Measurements from ENCODE around the gene PLXDC2. TPM values are rescaled to one million over a fixed set of nuclear protein-coding genes. Genes with fewer than 3 reads are reported as not detected.

The PLXDC2 gene
- total RNA-seq, 5 donors from 2014 or later (not counting 1 experiment from before 2014, with no cell fraction given), result 0.49 to 1.1 (median 0.56) TPM

GRCh38 chr10:20006169-20006870 lies 190.1 kb downstream of the PLXDC2 start:
- no peaks in the 10 kb centered on the region for H3K4me1 ChIP-seq (ENCODE audit: control insufficient read depth in 1 of 2, extremely low read depth in 1 of 2, insufficient read depth in 2 of 2, low read length in 2 of 2)
- CTCF ChIA-PET, result no interaction called here
- Mint-ChIP-seq H3K4me1 (no peaks in the 10 kb centered on the region), H3K36me3 (no peaks in the 10 kb centered on the region), H3K27me3 (no peaks in the 10 kb centered on the region), H3K4me3 (no peak overlapping the region), H3K9me3 (peaks cover 0 to 12% (median 7%) of the 10 kb centered on the region in 3 donors), H3K27ac (no peak overlapping the region)
- H3K9me3 ChIP-seq, result no peaks in the 10 kb centered on the region
- H3K27ac ChIP-seq (ENCODE audit: low read length), result no peak overlapping the region
- H3K27me3 ChIP-seq (replicated peaks in 1 of 2; ENCODE audit: control insufficient read depth in 2 of 2, extremely low read depth in 1 of 2, insufficient read depth in 2 of 2, low read length in 1 of 2), result no peaks in the 10 kb centered on the region
- ATAC-seq (replicated peaks in 1 of 4) (no peak), DNase-seq (no peak)
- H3K36me3 ChIP-seq (ENCODE audit: control insufficient read depth in 2 of 2, extremely low read depth in 1 of 2, insufficient read depth in 1 of 2, low read length in 1 of 2), result no peaks in the 10 kb centered on the region
- no peak overlapping the region for H3K4me3 ChIP-seq (ENCODE audit: control insufficient read depth in 1 of 2, extremely low read depth in 1 of 2, low read length in 1 of 2)
- 20% methylated on average over 1 of the region's 4 CpGs for WGBS (ENCODE audit: insufficient coverage)
- POLR2A ChIA-PET, result interaction anchor here in 1 of 2 donors (0.6 kb wide), 1 partner anchor 15 kb away, joined by 4 read pairs; no protein-coding TSS in a partner anchor

- Histone ChIP-seq H3K27me3 (replicated peaks in 1 of 2; ENCODE audit: control insufficient read depth in 2 of 2, extremely low read depth in 1 of 2, insufficient read depth in 2 of 2, low read length in 1 of 2) (no peaks in the 10 kb centered on the region), H3K27ac (ENCODE audit: low read length) (no peak overlapping the region), H3K36me3 (ENCODE audit: control insufficient read depth in 2 of 2, extremely low read depth in 1 of 2, insufficient read depth in 1 of 2, low read length in 1 of 2) (no peaks in the 10 kb centered on the region), H3K4me3 (ENCODE audit: control insufficient read depth in 1 of 2, extremely low read depth in 1 of 2, low read length in 1 of 2) (no peak overlapping the region), H3K9me3 (no peaks in the 10 kb centered on the region), H3K4me1 (ENCODE audit: control insufficient read depth in 1 of 2, extremely low read depth in 1 of 2, insufficient read depth in 2 of 2, low read length in 2 of 2) (no peaks in the 10 kb centered on the region)
- 80% methylated on average over 1 of the region's 1 CpG for WGBS (ENCODE audit: insufficient coverage)
- H3K36me3 Mint-ChIP-seq, result no peaks in the 10 kb centered on the region
- CTCF ChIA-PET, result no interaction called here
- DNase-seq, result no peak
- H3K27me3 Mint-ChIP-seq, result no peaks in the 10 kb centered on the region
- no peaks in the 10 kb centered on the region for H3K4me1 Mint-ChIP-seq
- H3K27ac Mint-ChIP-seq, result no peak overlapping the region
- POLR2A ChIA-PET, result no interaction called here
- peaks cover 0 to 10% (median 7%) of the 10 kb centered on the region in 3 donors for H3K9me3 Mint-ChIP-seq
- no peak overlapping the region for H3K4me3 Mint-ChIP-seq
- no peak for ATAC-seq (replicated peaks in 1 of 4)
These were observed 191.2 kb downstream of the PLXDC2 start for GRCh38 chr10:20007426-20007825.

GRCh38 chr10:20013991-20014750 lies 197.9 kb downstream of the PLXDC2 start:
- Histone ChIP-seq H3K27me3 (replicated peaks in 1 of 2; ENCODE audit: control insufficient read depth in 2 of 2, extremely low read depth in 1 of 2, insufficient read depth in 2 of 2, low read length in 1 of 2) (no peaks in the 10 kb centered on the region), H3K27ac (ENCODE audit: low read length) (no peak overlapping the region), H3K9me3 (no peaks in the 10 kb centered on the region), H3K4me1 (ENCODE audit: control insufficient read depth in 1 of 2, extremely low read depth in 1 of 2, insufficient read depth in 2 of 2, low read length in 2 of 2) (no peaks in the 10 kb centered on the region), H3K36me3 (ENCODE audit: control insufficient read depth in 2 of 2, extremely low read depth in 1 of 2, insufficient read depth in 1 of 2, low read length in 1 of 2) (no peaks in the 10 kb centered on the region), H3K4me3 (ENCODE audit: control insufficient read depth in 1 of 2, extremely low read depth in 1 of 2, low read length in 1 of 2) (no peak overlapping the region)
- ATAC-seq (replicated peaks in 1 of 4) (no peak), DNase-seq (no peak)
- CTCF ChIA-PET, result no interaction called here
- Mint-ChIP-seq H3K36me3 (no peaks in the 10 kb centered on the region), H3K27ac (no peak overlapping the region), H3K27me3 (no peaks in the 10 kb centered on the region), H3K4me3 (no peak overlapping the region), H3K9me3 (peaks cover 0 to 14% (median 13%) of the 10 kb centered on the region in 3 donors), H3K4me1 (no peaks in the 10 kb centered on the region)
- POLR2A ChIA-PET, result no interaction called here
- WGBS (ENCODE audit: insufficient coverage), result 67% methylated on average over 1 of the region's 2 CpGs

- WGBS (ENCODE audit: insufficient coverage), result 100% methylated on average over 2 of the region's 2 CpGs
- H3K36me3 Mint-ChIP-seq, result no peaks in the 10 kb centered on the region
- Histone ChIP-seq H3K4me1 (ENCODE audit: control insufficient read depth in 1 of 2, extremely low read depth in 1 of 2, insufficient read depth in 2 of 2, low read length in 2 of 2) (no peaks in the 10 kb centered on the region), H3K4me3 (ENCODE audit: control insufficient read depth in 1 of 2, extremely low read depth in 1 of 2, low read length in 1 of 2) (no peak overlapping the region), H3K27ac (ENCODE audit: low read length) (no peak overlapping the region), H3K27me3 (replicated peaks in 1 of 2; ENCODE audit: control insufficient read depth in 2 of 2, extremely low read depth in 1 of 2, insufficient read depth in 2 of 2, low read length in 1 of 2) (no peaks in the 10 kb centered on the region), H3K36me3 (ENCODE audit: control insufficient read depth in 2 of 2, extremely low read depth in 1 of 2, insufficient read depth in 1 of 2, low read length in 1 of 2) (no peaks in the 10 kb centered on the region), H3K9me3 (no peaks in the 10 kb centered on the region)
- ATAC-seq (replicated peaks in 1 of 4) (no peak), DNase-seq (no peak)
- CTCF ChIA-PET, result no interaction called here
- H3K27me3 Mint-ChIP-seq, result no peaks in the 10 kb centered on the region
- peaks cover 0 to 14% (median 13%) of the 10 kb centered on the region in 3 donors for H3K9me3 Mint-ChIP-seq
- POLR2A ChIA-PET, result no interaction called here
- H3K4me1 Mint-ChIP-seq, result no peaks in the 10 kb centered on the region
- no peak overlapping the region for H3K27ac Mint-ChIP-seq
- no peak overlapping the region for H3K4me3 Mint-ChIP-seq
These were observed 201.7 kb downstream of the PLXDC2 start for GRCh38 chr10:20017961-20018360.

GRCh38 chr10:20020677-20021076 lies 204.4 kb downstream of the PLXDC2 start:
- Histone ChIP-seq H3K4me1 (ENCODE audit: control insufficient read depth in 1 of 2, extremely low read depth in 1 of 2, insufficient read depth in 2 of 2, low read length in 2 of 2) (no peaks in the 10 kb centered on the region), H3K27ac (ENCODE audit: low read length) (no peak overlapping the region), H3K27me3 (replicated peaks in 1 of 2; ENCODE audit: control insufficient read depth in 2 of 2, extremely low read depth in 1 of 2, insufficient read depth in 2 of 2, low read length in 1 of 2) (no peaks in the 10 kb centered on the region), H3K4me3 (ENCODE audit: control insufficient read depth in 1 of 2, extremely low read depth in 1 of 2, low read length in 1 of 2) (no peak overlapping the region), H3K36me3 (ENCODE audit: control insufficient read depth in 2 of 2, extremely low read depth in 1 of 2, insufficient read depth in 1 of 2, low read length in 1 of 2) (no peaks in the 10 kb centered on the region), H3K9me3 (no peaks in the 10 kb centered on the region)
- Mint-ChIP-seq H3K4me1 (no peaks in the 10 kb centered on the region), H3K36me3 (no peaks in the 10 kb centered on the region), H3K9me3 (peaks cover 0 to 11% (median 3%) of the 10 kb centered on the region in 3 donors), H3K4me3 (no peak overlapping the region), H3K27me3 (no peaks in the 10 kb centered on the region), H3K27ac (no peak overlapping the region)
- WGBS (ENCODE audit: insufficient coverage), result no CpG with 5 or more reads among the region's 1 CpG
- ChIA-PET CTCF (interaction anchor here in 1 of 2 donors (0.5 kb wide), 1 partner anchor 1126 kb away, joined by 3 read pairs; no protein-coding TSS in a partner anchor), POLR2A (interaction anchor here in 1 of 2 donors (0.6 kb wide), 1 partner anchor 190 kb away, joined by 4 read pairs; no protein-coding TSS in a partner anchor)
- DNase-seq, result no peak
- no peak for ATAC-seq (replicated peaks in 1 of 4)

GRCh38 chr10:20029523-20029922 lies 213.3 kb downstream of the PLXDC2 start:
- Mint-ChIP-seq H3K4me3 (no peak overlapping the region), H3K27ac (no peak overlapping the region), H3K4me1 (no peaks in the 10 kb centered on the region), H3K9me3 (peaks cover 4 to 6% (median 4%) of the 10 kb centered on the region in 3 donors), H3K36me3 (no peaks in the 10 kb centered on the region), H3K27me3 (no peaks in the 10 kb centered on the region)
- H3K27ac ChIP-seq (ENCODE audit: low read length), result no peak overlapping the region
- no peaks in the 10 kb centered on the region for H3K9me3 ChIP-seq
- H3K36me3 ChIP-seq (ENCODE audit: control insufficient read depth in 2 of 2, extremely low read depth in 1 of 2, insufficient read depth in 1 of 2, low read length in 1 of 2), result no peaks in the 10 kb centered on the region
- no CpG with 5 or more reads among the region's 3 CpGs for WGBS (ENCODE audit: insufficient coverage)
- ChIA-PET CTCF (no interaction called here), POLR2A (no interaction called here)
- no peaks in the 10 kb centered on the region for H3K4me1 ChIP-seq (ENCODE audit: control insufficient read depth in 1 of 2, extremely low read depth in 1 of 2, insufficient read depth in 2 of 2, low read length in 2 of 2)
- DNase-seq (no peak), ATAC-seq (replicated peaks in 1 of 4) (no peak)
- H3K27me3 ChIP-seq (replicated peaks in 1 of 2; ENCODE audit: control insufficient read depth in 2 of 2, extremely low read depth in 1 of 2, insufficient read depth in 2 of 2, low read length in 1 of 2), result no peaks in the 10 kb centered on the region
- H3K4me3 ChIP-seq (ENCODE audit: control insufficient read depth in 1 of 2, extremely low read depth in 1 of 2, low read length in 1 of 2), result no peak overlapping the region

All from T-cell (primary cell).